H1 (cell line): ENCODE data around the gene SLC22A23. TPM values are rescaled to one million over a fixed set of nuclear protein-coding genes. Genes with fewer than 3 reads are reported as not detected.
A peak's percentile ranks its signal among the peaks of the same experiment; 100 is the strongest.

Source experiments
- CTCF ChIA-PET: fragments of 300-600 bp; sonication (Branson Sonifier 250); formaldehyde crosslinking; loops from one replicate; lab custom pipeline; 2021; ENCODE audit not compliant: partially characterized antibody; lab: Charles Lee
- POLR2A ChIA-PET: fragments of 300-600 bp; sonication (Branson Sonifier 250); formaldehyde crosslinking; loops from one replicate; lab custom pipeline; 2021; ENCODE audit warnings: inconsistent platforms; ENCODE audit not compliant: partially characterized antibody; lab: Charles Lee
- DNase-seq, 2 experiments: peaks; one replicate each; pipeline versions ENCODE4 v3.0.0 to v3.0.0-alpha.2; 2010 to 2022; ENCODE audit warnings: low spot score in 2 of 2, low read depth in 1 of 2, mixed read lengths in 1 of 2
- FAIRE-seq: peaks from 2 replicates; lab custom pipeline; 2011; peaks lifted over from hg19 to GRCh38; lab: Jason Lieb, UNC
- H2AFZ ChIP-seq: 2 replicates; pipeline ENCODE4 v1.8.1; 2012; ENCODE audit warnings: low read length, inconsistent platforms
- H2AK5ac ChIP-seq: 2 replicates; pipeline ENCODE4 v1.6.1; 2013; ENCODE audit warnings: low read depth, low read length
- H2BK120ac ChIP-seq: replicated peaks from 2 replicates; pipeline ENCODE3; 2013; ENCODE audit warnings: low read depth, low read length, inconsistent platforms
- H2BK12ac ChIP-seq: 2 replicates; pipeline ENCODE4 v1.6.1; 2013; ENCODE audit warnings: low read depth, low read length
- H2BK15ac ChIP-seq: 2 replicates; pipeline ENCODE4 v1.6.1; 2013; ENCODE audit warnings: low read length
- H2BK20ac ChIP-seq: 2 replicates; pipeline ENCODE4 v1.6.1; 2013; ENCODE audit warnings: low read length
- H2BK5ac ChIP-seq: 2 replicates; pipeline ENCODE4 v1.6.1; 2013; ENCODE audit warnings: low read depth, low read length
- H3K14ac ChIP-seq: 2 replicates; pipeline ENCODE4 v1.6.1; 2013; ENCODE audit warnings: inconsistent platforms; ENCODE audit not compliant: insufficient read length
- H3K18ac ChIP-seq: 2 replicates; pipeline ENCODE4 v1.6.1; 2013; ENCODE audit warnings: low read length; ENCODE audit errors: extremely low read depth
- H3K23ac ChIP-seq: 2 replicates; pipeline ENCODE4 v1.6.1; 2013; ENCODE audit warnings: inconsistent platforms; ENCODE audit not compliant: insufficient read length
- H3K23me2 ChIP-seq: 2 replicates; pipeline ENCODE4 v1.6.1; 2013; ENCODE audit warnings: low read depth, low read length
- H3K27ac ChIP-seq: 2 replicates; pipeline ENCODE4 v1.6.1; 2011; ENCODE audit warnings: low read depth, low read length, inconsistent platforms
- H3K27me3 ChIP-seq, 4 experiments: replicated peaks in 1 of 4; 1 replicate in 1 of 4; 2 replicates in 3 of 4; pipeline versions ENCODE4 v1.6.1 to v1.8.1; 2011 to 2013; ENCODE audit warnings: low read length in 3 of 4, mild to moderate bottlenecking in 3 of 4, inconsistent platforms in 2 of 4, mixed read lengths in 2 of 4, moderate library complexity in 1 of 4; ENCODE audit not compliant: control insufficient read depth in 3 of 4, insufficient read depth in 3 of 4; ENCODE audit errors: extremely low read depth in 1 of 4
- H3K36me3 ChIP-seq, 4 experiments: 2 replicates each; pipeline versions ENCODE4 v1.6.1 to v1.8.1; 2011 to 2013; ENCODE audit warnings: mild to moderate bottlenecking in 4 of 4, low read length in 3 of 4, moderate library complexity in 2 of 4, control low read depth in 1 of 4, inconsistent platforms in 1 of 4; ENCODE audit not compliant: insufficient read depth in 4 of 4, control insufficient read depth in 2 of 4
- H3K4ac ChIP-seq: replicated peaks from 2 replicates; pipeline ENCODE3; 2013; ENCODE audit warnings: low read length, low read depth, mixed read lengths, inconsistent platforms; ENCODE audit not compliant: insufficient read length
- H3K4me1 ChIP-seq, 4 experiments: replicated peaks in 1 of 4; 1 replicate in 1 of 4; 2 replicates in 3 of 4; pipeline versions ENCODE4 v1.6.1 to v1.8.1; 2011 to 2013; ENCODE audit warnings: low read length in 3 of 4, inconsistent platforms in 2 of 4, mixed read lengths in 1 of 4; ENCODE audit not compliant: insufficient read depth in 4 of 4, control insufficient read depth in 3 of 4
- H3K4me2 ChIP-seq, 2 experiments: 2 replicates each; pipeline versions ENCODE4 v1.6.1 to v1.8.1; 2011 to 2013; ENCODE audit warnings: low read depth in 2 of 2, low read length in 2 of 2, control low read depth in 1 of 2, inconsistent platforms in 1 of 2, mild to moderate bottlenecking in 1 of 2; ENCODE audit not compliant: insufficient read depth in 1 of 2
- H3K4me3 ChIP-seq, 4 experiments: fragments of 200-600, 300-600 bp in 1 of 4; sonication (generic), shearing (Covaris generic), sonication (Bioruptor Twin) in 1 of 4; 2 replicates each; pipeline versions ENCODE4 v1.5.1 to v1.8.1; 2011 to 2016; ENCODE audit warnings: low read length in 4 of 4, low read depth in 3 of 4, control low read depth in 2 of 4, inconsistent platforms in 2 of 4, mild to moderate bottlenecking in 2 of 4, mixed read lengths in 1 of 4, moderate library complexity in 1 of 4; ENCODE audit not compliant: insufficient read depth in 2 of 4; ENCODE audit errors: extremely low read depth in 1 of 4
- H3K56ac ChIP-seq: replicated peaks from 2 replicates; pipeline ENCODE3; 2013; ENCODE audit warnings: low read depth, mild to moderate bottlenecking, mixed read lengths, low read length, inconsistent platforms; ENCODE audit not compliant: insufficient read length
- H3K79me1 ChIP-seq: 2 replicates; pipeline ENCODE4 v1.6.1; 2013; ENCODE audit warnings: low read depth, low read length, control low read depth
- H3K79me2 ChIP-seq, 2 experiments: 2 replicates each; pipeline versions ENCODE4 v1.6.1 to v1.8.1; 2012 to 2013; ENCODE audit warnings: low read length in 2 of 2, mild to moderate bottlenecking in 2 of 2, inconsistent platforms in 1 of 2; ENCODE audit not compliant: insufficient read depth in 2 of 2, control insufficient read depth in 1 of 2
- H3K9ac ChIP-seq, 4 experiments: replicated peaks in 1 of 4; 1 replicate in 1 of 4; 2 replicates in 3 of 4; pipeline versions ENCODE4 v1.6.1 to v1.8.1; 2011 to 2013; ENCODE audit warnings: low read depth in 3 of 4, low read length in 3 of 4, control low read depth in 2 of 4, mild to moderate bottlenecking in 2 of 4, moderate library complexity in 2 of 4, inconsistent platforms in 1 of 4; ENCODE audit errors: extremely low read depth in 1 of 4
- H3K9me3 ChIP-seq, 2 experiments: 2 replicates each; pipeline versions ENCODE4 v1.6.1 to v1.8.1; 2012 to 2013; ENCODE audit warnings: mild to moderate bottlenecking in 2 of 2, moderate library complexity in 2 of 2, control low read depth in 1 of 2, inconsistent platforms in 1 of 2, low read depth in 1 of 2, low read length in 1 of 2, mixed read lengths in 1 of 2; ENCODE audit not compliant: insufficient read depth in 2 of 2
- H4K20me1 ChIP-seq, 2 experiments: replicated peaks in 1 of 2; 2 replicates each; pipeline versions ENCODE3 to v1.8.1; 2011 to 2013; ENCODE audit warnings: inconsistent platforms in 2 of 2, low read length in 2 of 2, mild to moderate bottlenecking in 1 of 2; ENCODE audit not compliant: insufficient read depth in 2 of 2, control insufficient read depth in 1 of 2
- H4K5ac ChIP-seq: 2 replicates; pipeline ENCODE4 v1.6.1; 2013; ENCODE audit warnings: low read length, low read depth, mixed read lengths, inconsistent platforms; ENCODE audit not compliant: insufficient read length
- H4K8ac ChIP-seq: 2 replicates; pipeline ENCODE4 v1.8.0; 2013; ENCODE audit warnings: mild to moderate bottlenecking, moderate library complexity, low read length, inconsistent platforms; ENCODE audit not compliant: insufficient read depth; ENCODE audit errors: extremely low read depth
- H4K91ac ChIP-seq: replicated peaks from 2 replicates; pipeline ENCODE3; 2013; ENCODE audit warnings: low read length, mixed read lengths, inconsistent platforms; ENCODE audit not compliant: insufficient read length
- JUN ChIP-seq: IDR thresholded peaks from 2 replicates; pipeline ENCODE4 v1.6.1; 2011; ENCODE audit warnings: low read depth, mild to moderate bottlenecking, improper control_type of control experiment, low read length
- POLR2AphosphoS5 ChIP-seq: IDR thresholded peaks from 2 replicates; pipeline ENCODE4 v1.6.1; 2011; ENCODE audit warnings: low read depth, low read length
- POU5F1 ChIP-seq: IDR thresholded peaks from 2 replicates; pipeline ENCODE4 v1.6.1; 2011; ENCODE audit warnings: low read depth, mild to moderate bottlenecking, low read length, moderate library complexity
- RFX5 ChIP-seq: IDR thresholded peaks from 2 replicates; pipeline ENCODE4 v1.6.1; 2011; ENCODE audit warnings: low read depth, low read length, improper control_type of control experiment, borderline replicate concordance
- RNF2 ChIP-seq: fragments of 200-900, 300-1000 bp; sonication (generic); IDR thresholded peaks from 2 replicates; pipeline ENCODE4 v1.7.1; 2016; ENCODE audit warnings: borderline replicate concordance, low read depth, mild to moderate bottlenecking, antibody characterized with exemption, low read length; ENCODE audit not compliant: poor library complexity, severe bottlenecking; ENCODE audit errors: missing control alignments
- SAP30 ChIP-seq: fragments of 300-600 bp; sonication (generic); IDR thresholded peaks from 2 replicates; pipeline ENCODE4 v1.7.1; 2012; ENCODE audit warnings: low read length, moderate library complexity, mild to moderate bottlenecking, inconsistent platforms; ENCODE audit not compliant: insufficient read depth, insufficient replicate concordance
- SUZ12 ChIP-seq: fragments of 200-600 bp; sonication (generic); IDR thresholded peaks from 2 replicates; pipeline ENCODE4 v1.6.1; 2012; ENCODE audit warnings: mild to moderate bottlenecking, inconsistent platforms, low read length, moderate library complexity, mixed read lengths
- WGBS, 2 experiments: shearing (Covaris generic) in 1 of 2; methylation state at CpG; one replicate each; pipeline versions ENCODE4 v1.1.6 to v1.1.7; 2013 to 2015; ENCODE audit warnings: low lambda C conversion rate in 2 of 2, mixed read lengths in 2 of 2, inconsistent platforms in 1 of 2, low coverage in 1 of 2, missing lambda C conversion rate in 1 of 2; ENCODE audit not compliant: insufficient replicate concordance in 2 of 2, insufficient coverage in 1 of 2, insufficient read length in 1 of 2; ENCODE audit errors: extremely low coverage in 1 of 2, missing lambda C conversion rate in 1 of 2; 5-methylcytosine and 5-hydroxymethylcytosine counted together
- polyA plus RNA-seq, 7 experiments: library from polyadenylated mRNA; depleted of rRNA in 3 of 7; stranded (reverse) in 5 of 7; unstranded in 2 of 7; fragments of >200 nt in 5 of 7; fragments of 200-250 nt in 2 of 7; gene quantifications; 1 replicate in 5 of 7; 2 replicates in 1 of 7; 4 replicates in 1 of 7; pipeline versions ENCODE4 v1.2.1 to v1.2.3, GENCODE V29; 2011 to 2013; ENCODE audit warnings: missing spikeins in 2 of 7, mixed read lengths in 2 of 7
- total RNA-seq: library from RNA; stranded (reverse); fragmentation: NEBNext Ultra II Directional; extraction: Animal tissue kit (Norgen Biotek cat#: 25700); gene quantifications from 2 replicates; pipeline ENCODE4 v1.2.1, GENCODE V29; 2021

The SLC22A23 gene
- total and polyA plus RNA-seq, 2 of the 8 experiments (the other 6 are each of a cell fraction or from before 2014, with no cell fraction given), result 9.9 to 38.4 TPM

DNA sequence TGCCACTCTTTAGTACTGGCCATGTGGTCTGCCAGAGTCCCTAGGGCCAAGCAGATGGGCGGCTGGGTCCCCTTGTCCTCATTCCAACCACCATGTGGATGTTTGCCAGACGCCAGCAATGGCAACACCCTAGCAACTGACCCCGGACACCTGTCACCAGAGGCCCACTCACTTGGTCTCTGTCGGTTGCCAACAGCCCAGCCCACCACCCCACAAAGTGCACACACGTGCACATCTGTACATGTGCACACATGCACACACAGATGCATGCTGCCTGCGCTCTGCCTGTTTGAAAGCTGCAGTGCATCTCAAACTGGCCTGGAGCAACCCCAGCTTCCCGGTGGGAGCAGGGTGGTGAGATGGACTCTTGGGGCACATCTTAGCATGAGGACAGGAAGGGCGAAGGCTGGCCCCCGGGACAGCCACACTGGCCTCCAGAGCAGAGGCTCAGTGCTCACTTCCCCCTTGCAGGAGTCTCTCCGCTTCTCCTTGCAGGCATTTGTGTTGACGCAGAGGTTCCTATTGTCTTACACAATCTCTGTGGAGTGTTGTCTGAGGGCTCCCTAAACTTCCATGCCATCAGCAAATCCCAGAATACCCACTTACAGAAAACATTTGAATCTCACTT is 144.1 kb downstream of the SLC22A23 start:
- peak overlapping the region; percentile 76; the same call in 1 of the 2 replicates for H2AK5ac ChIP-seq
- no peaks in the 10 kb centered on the region for H3K9me3 ChIP-seq
- H2BK5ac ChIP-seq, result no peak overlapping the region
- H3K79me1 ChIP-seq, result peaks cover 10% of the 10 kb centered on the region; the same call in 1 of the 2 replicates
- no peak overlapping the region for H3K4ac ChIP-seq
- H3K23ac ChIP-seq, result no peak overlapping the region
- H3K9ac ChIP-seq, result no peak overlapping the region
- ChIA-PET POLR2A (no interaction called here), CTCF (interaction anchor here (1.8 to 2.8 kb wide), 2 partner anchors 9 to 18 kb away, joined by 5 to 10 read pairs; no protein-coding TSS in a partner anchor)
- DNase-seq (no peak), FAIRE-seq (no peak)
- no peak overlapping the region for H4K5ac ChIP-seq
- H4K20me1 ChIP-seq, result no peaks in the 10 kb centered on the region
- no peak overlapping the region for H2BK120ac ChIP-seq
- 0 out of 2 replicates have a peak overlapping the region, but pooled peaks have one; percentile 92 for H2BK15ac ChIP-seq
- no peak overlapping the region for H3K27ac ChIP-seq
- WGBS, 2 experiments, result 93% methylated on average over 11 of the region's 11 CpGs; no CpG with 5 or more reads in 1 of the 2 experiments
- H3K14ac ChIP-seq, result no peak overlapping the region
- H3K79me2 ChIP-seq, result peaks cover 0 to 2% of the 10 kb centered on the region in 2 experiments; a peak in 1 of 4 replicates
- H2BK20ac ChIP-seq, result no peak overlapping the region
- H4K8ac ChIP-seq, result peak overlapping the region; percentile 89; the same call in 1 of the 2 replicates
- no peaks in the 10 kb centered on the region for H3K23me2 ChIP-seq
- no peak overlapping the region for H3K18ac ChIP-seq
- H2BK12ac ChIP-seq, result no peak overlapping the region
- no peak overlapping the region for H3K4me2 ChIP-seq
- no peak overlapping the region for H2AFZ ChIP-seq
- no peaks in the 10 kb centered on the region for H3K36me3 ChIP-seq
- H3K4me3 ChIP-seq, result no peak overlapping the region
- peaks cover 0 to 5% (median 2%) of the 10 kb centered on the region in 4 experiments; a peak in 3 of 7 replicates for H3K4me1 ChIP-seq
- H4K91ac ChIP-seq, result peak overlapping the region; percentile 76
- H3K27me3 ChIP-seq, result no peaks in the 10 kb centered on the region
- H3K56ac ChIP-seq, result no peak overlapping the region
- no peak for TF ChIP-seq SAP30
- TF ChIP-seq RFX5, result no peak
- no peak for TF ChIP-seq POLR2AphosphoS5
- TF ChIP-seq POU5F1, result no peak
- no peak for TF ChIP-seq RNF2
- TF ChIP-seq JUN, result no peak
- no peak for TF ChIP-seq SUZ12
